Urothelium cell line (cell line): ENCODE measurements around the gene NUDT12.

Source experiments
- DNase-seq: peaks from one replicate; pipeline ENCODE4 v3.0.0; 2011; ENCODE audit warnings: low spot score, mixed read lengths
- FAIRE-seq: peaks from 2 replicates; lab custom pipeline; 2011; peaks lifted over from hg19 to GRCh38; lab: Jason Lieb, UNC

Gene NUDT12

GRCh38 chr5:103541569-103541968 is 21.0 kb downstream of the NUDT12 start:
- no peak for DNase-seq
- no peak for FAIRE-seq

- FAIRE-seq (no peak), DNase-seq (no peak)
Observed at GRCh38 chr5:103541114-103541513, 21.5 kb downstream of the NUDT12 start.

GRCh38 chr5:103539376-103540330 is 22.9 kb downstream of the NUDT12 start:
- FAIRE-seq (no peak), DNase-seq (no peak)

- FAIRE-seq (no peak), DNase-seq (no peak)
Observed at GRCh38 chr5:103532086-103532734, 30.4 kb downstream of the NUDT12 start.

GRCh38 chr5:103526164-103526915 is 36.2 kb downstream of the NUDT12 start:
- FAIRE-seq (no peak), DNase-seq (no peak)

- no peak for FAIRE-seq
- DNase-seq = no peak
Observed at GRCh38 chr5:103525361-103525760, 37.2 kb downstream of the NUDT12 start.

GRCh38 chr5:103523319-103523718 is 39.3 kb downstream of the NUDT12 start:
- DNase-seq (no peak), FAIRE-seq (no peak)

- DNase-seq = no peak
- FAIRE-seq = no peak
Observed at GRCh38 chr5:103522586-103522985, 40.0 kb downstream of the NUDT12 start.

- no peak for FAIRE-seq
- no peak for DNase-seq
Observed at GRCh38 chr5:103519550-103519949, 43.0 kb downstream of the NUDT12 start.

GRCh38 chr5:103514371-103514770 is 48.2 kb downstream of the NUDT12 start:
- DNase-seq (no peak), FAIRE-seq (no peak)

- DNase-seq = no peak
- FAIRE-seq = no peak
Observed at GRCh38 chr5:103513701-103514100, 48.9 kb downstream of the NUDT12 start.

- no peak for FAIRE-seq
Observed at GRCh38 chr5:103512500-103512899, 50.1 kb downstream of the NUDT12 start.

GRCh38 chr5:103511554-103511885 is 51.1 kb downstream of the NUDT12 start:
- FAIRE-seq (no peak), DNase-seq (no peak)

More at GRCh38 chr5:103512500-103512899, 50.1 kb downstream of the NUDT12 start:
- DNase-seq = no peak

GRCh38 chr5:103510851-103511553 is 51.6 kb downstream of the NUDT12 start:
- FAIRE-seq (no peak), DNase-seq (no peak)

- FAIRE-seq (no peak), DNase-seq (no peak)
Observed at GRCh38 chr5:103505581-103506305, 56.8 kb downstream of the NUDT12 start.

- no peak for DNase-seq
- FAIRE-seq = no peak
Observed at GRCh38 chr5:103503066-103503465, 59.5 kb downstream of the NUDT12 start.

- no peak for DNase-seq
- no peak for FAIRE-seq
Observed at GRCh38 chr5:103502662-103503061, 59.9 kb downstream of the NUDT12 start.
